GM06990 (cell line): ENCODE results near the gene MOB3B.

Experiments
- DNase-seq: peaks from one replicate; pipeline ENCODE4 v3.0.0-alpha.2; 2011; ENCODE audit not compliant: insufficient read length; ENCODE audit errors: extremely low read depth
- H3K27me3 ChIP-seq: replicated peaks from 2 replicates; pipeline ENCODE4 v1.6.0; 2011; ENCODE audit warnings: low read length; ENCODE audit not compliant: control insufficient read depth, insufficient read depth
- H3K36me3 ChIP-seq: 2 replicates; pipeline ENCODE4 v1.5.1; 2011; ENCODE audit warnings: low read length; ENCODE audit not compliant: control insufficient read depth, insufficient read depth
- H3K4me3 ChIP-seq: replicated peaks from 2 replicates; pipeline ENCODE4 v1.5.1; 2011; ENCODE audit warnings: low read depth, mild to moderate bottlenecking, control low read depth, low read length
- CTCF ChIP-seq: IDR thresholded peaks from 2 replicates; pipeline ENCODE4 v1.5.1; 2011; ENCODE audit warnings: low read length, control low read depth, mild to moderate bottlenecking, inconsistent platforms; ENCODE audit not compliant: insufficient read depth, poor library complexity, severe bottlenecking

The MOB3B gene

DNA sequence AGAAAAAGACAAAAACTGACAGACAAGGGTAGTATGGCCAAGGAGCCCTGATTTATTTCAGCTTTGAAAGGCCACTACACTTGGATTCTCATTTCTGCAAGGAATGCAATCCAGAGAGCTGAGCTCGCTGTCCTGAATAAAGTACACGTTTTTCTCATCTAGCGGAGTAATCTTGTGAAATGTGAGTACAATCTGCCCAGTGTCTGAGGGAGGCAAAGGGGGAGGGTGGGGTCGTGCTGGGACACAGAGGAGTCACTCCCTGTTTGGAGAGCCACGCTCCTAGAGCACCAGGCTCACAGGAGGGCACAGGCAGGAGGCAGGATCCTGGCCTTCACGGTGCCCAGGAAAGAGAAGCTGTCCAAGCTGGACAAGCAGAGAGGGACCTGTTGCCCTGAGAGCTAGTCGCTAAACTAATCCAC, 56.5 kb downstream of the MOB3B start:
- no peak for TF ChIP-seq CTCF
- Histone ChIP-seq H3K27me3 (no peaks in the 10 kb centered on the region), H3K36me3 (no peaks in the 10 kb centered on the region), H3K4me3 (no peak overlapping the region)
- no peak for DNase-seq

DNA sequence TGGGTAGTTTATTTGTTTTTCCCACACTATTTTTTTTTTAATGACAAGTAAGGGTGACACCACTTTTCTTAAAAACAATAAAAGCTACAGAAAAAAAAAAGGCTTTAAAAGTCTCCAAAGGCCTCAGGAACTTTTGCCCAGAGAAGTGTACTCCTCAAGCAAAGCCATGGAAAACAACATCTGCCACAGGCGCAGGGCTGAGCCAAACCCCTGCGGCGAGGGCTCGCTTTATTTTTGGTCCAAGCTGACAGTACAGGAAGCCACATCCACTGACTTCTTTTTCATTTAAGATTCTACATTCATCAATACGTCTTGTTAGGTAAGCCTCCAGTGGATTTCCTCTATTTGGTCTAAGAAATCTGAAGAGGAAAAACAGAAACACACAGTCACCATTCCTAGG, 57.4 kb downstream of the MOB3B start:
- no peak for DNase-seq
- no peak overlapping the region for H3K4me3 ChIP-seq
- H3K27me3 ChIP-seq: no peaks in the 10 kb centered on the region
- no peaks in the 10 kb centered on the region for H3K36me3 ChIP-seq
- no peak for TF ChIP-seq CTCF

- no peak for DNase-seq
- H3K36me3 ChIP-seq: no peaks in the 10 kb centered on the region
- no peaks in the 10 kb centered on the region for H3K27me3 ChIP-seq
- H3K4me3 ChIP-seq: no peak overlapping the region
- TF ChIP-seq CTCF: no peak
Observed at GRCh38 chr9:27471789-27472188, 57.8 kb downstream of the MOB3B start.

DNA sequence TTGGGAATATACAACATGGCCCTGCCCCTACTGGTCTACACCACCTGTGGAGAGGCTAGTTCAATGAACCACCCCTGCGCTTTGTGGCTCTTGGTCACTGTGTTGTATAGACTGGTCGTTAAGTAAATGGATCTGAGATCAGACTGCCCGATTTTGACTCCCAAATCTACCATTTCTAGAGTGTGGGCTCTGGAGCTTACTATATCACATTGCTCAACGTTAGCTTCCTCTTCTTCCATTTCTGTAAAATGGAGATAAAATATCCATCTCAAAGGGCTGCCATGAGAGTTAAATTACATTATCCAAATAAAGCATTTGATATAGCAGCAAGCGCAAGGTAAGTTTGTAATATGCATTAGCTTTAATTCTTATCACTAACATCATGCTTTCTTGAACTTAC, 58.2 kb downstream of the MOB3B start:
- DNase-seq: no peak
- no peak for TF ChIP-seq CTCF
- Histone ChIP-seq H3K4me3 (no peak overlapping the region), H3K36me3 (no peaks in the 10 kb centered on the region), H3K27me3 (no peaks in the 10 kb centered on the region)

DNA sequence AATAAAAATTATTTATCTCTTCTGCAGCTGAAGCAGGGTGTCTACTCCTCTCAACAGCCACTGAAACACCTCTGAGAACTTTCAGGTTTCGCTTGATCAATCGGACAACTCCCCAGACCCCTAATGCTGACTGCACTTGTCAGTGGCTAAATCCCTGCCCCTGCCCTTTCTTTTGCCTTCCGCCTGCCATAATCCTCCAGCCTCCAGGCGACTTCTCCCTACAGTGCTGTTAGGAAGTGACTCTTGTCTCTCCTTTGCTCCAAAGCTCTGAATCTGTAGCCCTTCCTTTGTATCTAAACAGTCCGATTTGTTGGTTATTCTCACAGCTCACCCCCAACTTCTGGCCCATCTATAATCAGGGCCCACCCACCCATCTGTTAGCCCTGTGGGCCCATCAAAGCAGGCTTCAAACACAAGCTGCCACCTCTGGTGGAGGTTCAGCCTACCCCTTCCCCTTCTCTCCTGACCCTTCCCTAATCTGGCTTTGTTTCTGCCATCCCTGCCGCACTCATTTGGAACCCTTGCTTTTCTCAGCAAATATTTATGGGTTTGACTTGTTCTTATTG, 59.2 kb downstream of the MOB3B start:
- DNase-seq: no peak
- H3K36me3 ChIP-seq: no peaks in the 10 kb centered on the region

More for the DNA sequence above, 59.2 kb downstream of the MOB3B start:
- no peaks in the 10 kb centered on the region for H3K27me3 ChIP-seq
- no peak overlapping the region for H3K4me3 ChIP-seq
- TF ChIP-seq CTCF: no peak
